Measurements from ENCODE around the gene PRKCZ. TPM values are rescaled to one million over a fixed set of nuclear protein-coding genes. Genes with fewer than 3 reads are reported as not detected.

Gene PRKCZ
- total and polyA plus RNA-seq, 2 donors (not counting 1 experiment from before 2014, with no cell fraction given), result 1.6 to 2.0 TPM

DNA sequence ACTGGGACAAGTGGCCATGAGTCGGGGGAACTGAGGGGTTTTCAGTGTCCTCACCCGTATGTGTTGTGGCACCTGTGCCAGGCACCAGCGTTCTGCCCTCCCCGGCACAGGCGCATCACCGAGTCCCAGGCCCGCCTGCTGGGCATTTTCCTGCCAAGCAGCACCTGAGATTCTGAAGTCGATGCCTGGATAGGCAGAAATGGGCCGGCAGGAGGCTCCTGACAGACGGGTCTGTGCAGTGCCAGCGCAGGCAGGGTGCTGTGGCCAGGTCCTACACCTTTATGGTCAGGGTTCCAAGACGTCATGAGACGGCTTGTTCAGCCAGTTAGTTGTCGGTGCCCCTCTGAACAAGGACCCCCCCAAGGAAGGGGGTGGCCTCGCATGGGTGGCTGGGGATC, 133.7 kb downstream of the PRKCZ start:
- no peak overlapping the region for H3K9ac ChIP-seq (ENCODE audit: insufficient read depth, low read length)
- H3K27me3 ChIP-seq (ENCODE audit: control insufficient read depth, insufficient read depth, low read length), result no peaks in the 10 kb centered on the region
- DNase-seq (ENCODE audit: low read depth in 2 of 2), result no peak
- H3K79me2 ChIP-seq (ENCODE audit: control insufficient read depth, insufficient read depth, low read length), result no peaks in the 10 kb centered on the region
- H3K4me3 ChIP-seq (replicated peaks in 1 of 4; ENCODE audit: control extremely low read depth in 1 of 4, insufficient read depth in 1 of 4, low read depth in 3 of 4, low read length in 4 of 4), result no peak overlapping the region
- no peak overlapping the region for H3K27ac ChIP-seq (ENCODE audit: insufficient read depth, low read length)
- no peaks in the 10 kb centered on the region for H3K4me1 ChIP-seq (ENCODE audit: control insufficient read depth, extremely low read depth, insufficient read depth, low read length)
- TF ChIP-seq, protein P1, sequence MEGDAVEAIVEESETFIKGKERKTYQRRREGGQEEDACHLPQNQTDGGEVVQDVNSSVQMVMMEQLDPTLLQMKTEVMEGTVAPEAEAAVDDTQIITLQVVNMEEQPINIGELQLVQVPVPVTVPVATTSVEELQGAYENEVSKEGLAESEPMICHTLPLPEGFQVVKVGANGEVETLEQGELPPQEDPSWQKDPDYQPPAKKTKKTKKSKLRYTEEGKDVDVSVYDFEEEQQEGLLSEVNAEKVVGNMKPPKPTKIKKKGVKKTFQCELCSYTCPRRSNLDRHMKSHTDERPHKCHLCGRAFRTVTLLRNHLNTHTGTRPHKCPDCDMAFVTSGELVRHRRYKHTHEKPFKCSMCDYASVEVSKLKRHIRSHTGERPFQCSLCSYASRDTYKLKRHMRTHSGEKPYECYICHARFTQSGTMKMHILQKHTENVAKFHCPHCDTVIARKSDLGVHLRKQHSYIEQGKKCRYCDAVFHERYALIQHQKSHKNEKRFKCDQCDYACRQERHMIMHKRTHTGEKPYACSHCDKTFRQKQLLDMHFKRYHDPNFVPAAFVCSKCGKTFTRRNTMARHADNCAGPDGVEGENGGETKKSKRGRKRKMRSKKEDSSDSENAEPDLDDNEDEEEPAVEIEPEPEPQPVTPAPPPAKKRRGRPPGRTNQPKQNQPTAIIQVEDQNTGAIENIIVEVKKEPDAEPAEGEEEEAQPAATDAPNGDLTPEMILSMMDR (conservative IDR thresholded peaks at IDR 0.05 in 1 of 2, IDR thresholded peaks at IDR 0.05 in 1 of 2; ENCODE audit: low read depth in 1 of 2, low read length in 2 of 2), result no peak
- no peak for TF ChIP-seq EZH2 (IDR thresholded peaks at IDR 0.05; ENCODE audit: low read length, missing control alignments)
- no peak overlapping the region for H3K4me2 ChIP-seq (ENCODE audit: extremely low read depth, insufficient read depth, low read length)
- H3K36me3 ChIP-seq (ENCODE audit: control insufficient read depth, insufficient read depth, low read length), result no peaks in the 10 kb centered on the region
- H2AFZ ChIP-seq (ENCODE audit: low read length), result no peak overlapping the region
- H3K9me3 ChIP-seq (ENCODE audit: control insufficient read depth, insufficient read depth, low read depth, low read length), result no peaks in the 10 kb centered on the region
- H4K20me1 ChIP-seq (ENCODE audit: control insufficient read depth, extremely low read depth, insufficient read depth, low read length), result no peaks in the 10 kb centered on the region

DNA sequence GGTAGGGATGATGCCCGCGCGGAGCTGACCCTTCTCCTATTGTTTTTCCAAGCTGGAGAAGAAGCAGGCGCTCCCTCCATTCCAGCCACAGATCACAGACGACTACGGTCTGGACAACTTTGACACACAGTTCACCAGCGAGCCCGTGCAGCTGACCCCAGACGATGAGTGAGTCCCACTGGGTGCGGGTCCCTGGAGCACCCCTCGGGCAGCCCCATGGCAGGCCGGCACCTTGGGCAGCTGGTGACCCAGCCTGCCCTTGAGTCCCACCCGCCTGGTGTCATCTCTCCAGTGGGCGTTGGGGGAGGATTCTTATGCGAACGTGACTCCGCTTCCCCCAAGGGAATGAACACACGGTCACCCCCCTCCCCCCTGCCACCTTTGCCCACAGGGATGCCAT, 134.3 kb downstream of the PRKCZ start:
- H3K36me3 ChIP-seq (ENCODE audit: control insufficient read depth, insufficient read depth, low read length), result no peaks in the 10 kb centered on the region
- no peak overlapping the region for H3K27ac ChIP-seq (ENCODE audit: insufficient read depth, low read length)
- no peak overlapping the region for H3K9ac ChIP-seq (ENCODE audit: insufficient read depth, low read length)
- H3K9me3 ChIP-seq (ENCODE audit: control insufficient read depth, insufficient read depth, low read depth, low read length), result no peaks in the 10 kb centered on the region
- no peaks in the 10 kb centered on the region for H4K20me1 ChIP-seq (ENCODE audit: control insufficient read depth, extremely low read depth, insufficient read depth, low read length)
- H3K4me1 ChIP-seq (ENCODE audit: control insufficient read depth, extremely low read depth, insufficient read depth, low read length), result no peaks in the 10 kb centered on the region
- TF ChIP-seq, protein P1 (conservative IDR thresholded peaks at IDR 0.05 in 1 of 2, IDR thresholded peaks at IDR 0.05 in 1 of 2; ENCODE audit: low read depth in 1 of 2, low read length in 2 of 2), result no peak
- TF ChIP-seq EZH2 (IDR thresholded peaks at IDR 0.05; ENCODE audit: low read length, missing control alignments), result no peak
- no peak overlapping the region for H3K4me3 ChIP-seq (replicated peaks in 1 of 4; ENCODE audit: control extremely low read depth in 1 of 4, insufficient read depth in 1 of 4, low read depth in 3 of 4, low read length in 4 of 4)
- no peak overlapping the region for H3K4me2 ChIP-seq (ENCODE audit: extremely low read depth, insufficient read depth, low read length)
- H2AFZ ChIP-seq (ENCODE audit: low read length), result no peak overlapping the region
- no peak for DNase-seq (ENCODE audit: low read depth in 2 of 2)
- H3K27me3 ChIP-seq (ENCODE audit: control insufficient read depth, insufficient read depth, low read length), result no peaks in the 10 kb centered on the region
- no peaks in the 10 kb centered on the region for H3K79me2 ChIP-seq (ENCODE audit: control insufficient read depth, insufficient read depth, low read length)

DNA sequence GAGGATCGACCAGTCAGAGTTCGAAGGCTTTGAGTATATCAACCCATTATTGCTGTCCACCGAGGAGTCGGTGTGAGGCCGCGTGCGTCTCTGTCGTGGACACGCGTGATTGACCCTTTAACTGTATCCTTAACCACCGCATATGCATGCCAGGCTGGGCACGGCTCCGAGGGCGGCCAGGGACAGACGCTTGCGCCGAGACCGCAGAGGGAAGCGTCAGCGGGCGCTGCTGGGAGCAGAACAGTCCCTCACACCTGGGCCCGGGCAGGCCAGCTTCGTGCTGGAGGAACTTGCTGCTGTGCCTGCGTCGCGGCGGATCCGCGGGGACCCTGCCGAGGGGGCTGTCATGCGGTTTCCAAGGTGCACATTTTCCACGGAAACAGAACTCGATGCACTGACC, 134.7 kb downstream of the PRKCZ start:
- peaks cover 3% of the 10 kb centered on the region for H3K4me1 ChIP-seq (ENCODE audit: control insufficient read depth, extremely low read depth, insufficient read depth, low read length)
- no peaks in the 10 kb centered on the region for H3K27me3 ChIP-seq (ENCODE audit: control insufficient read depth, insufficient read depth, low read length)
- H3K79me2 ChIP-seq (ENCODE audit: control insufficient read depth, insufficient read depth, low read length), result no peaks in the 10 kb centered on the region
- TF ChIP-seq, protein P1 (conservative IDR thresholded peaks at IDR 0.05 in 1 of 2, IDR thresholded peaks at IDR 0.05 in 1 of 2; ENCODE audit: low read depth in 1 of 2, low read length in 2 of 2), result no peak
- TF ChIP-seq EZH2 (IDR thresholded peaks at IDR 0.05; ENCODE audit: low read length, missing control alignments), result no peak
- H3K9me3 ChIP-seq (ENCODE audit: control insufficient read depth, insufficient read depth, low read depth, low read length), result no peaks in the 10 kb centered on the region
- H3K4me2 ChIP-seq (ENCODE audit: extremely low read depth, insufficient read depth, low read length), result no peak overlapping the region
- H3K27ac ChIP-seq (ENCODE audit: insufficient read depth, low read length), result no peak overlapping the region
- H4K20me1 ChIP-seq (ENCODE audit: control insufficient read depth, extremely low read depth, insufficient read depth, low read length), result no peaks in the 10 kb centered on the region
- no peak overlapping the region for H3K9ac ChIP-seq (ENCODE audit: insufficient read depth, low read length)
- H3K36me3 ChIP-seq (ENCODE audit: control insufficient read depth, insufficient read depth, low read length), result no peaks in the 10 kb centered on the region
- no peak overlapping the region for H2AFZ ChIP-seq (ENCODE audit: low read length)
- DNase-seq (ENCODE audit: low read depth in 2 of 2), result no peak
- H3K4me3 ChIP-seq (replicated peaks in 1 of 4; ENCODE audit: control extremely low read depth in 1 of 4, insufficient read depth in 1 of 4, low read depth in 3 of 4, low read length in 4 of 4), result no peak overlapping the region
